ENCODE measurements around the gene FAM241A. TPM values are rescaled to one million over a fixed set of nuclear protein-coding genes. Genes with fewer than 3 reads are reported as not detected.
A peak's percentile ranks its signal among the peaks of the same experiment; 100 is the strongest.

FAM241A gene
- total RNA-seq, 6 donors from 2014 or later: 1.9 to 6.5 (median 4.2) TPM

DNA sequence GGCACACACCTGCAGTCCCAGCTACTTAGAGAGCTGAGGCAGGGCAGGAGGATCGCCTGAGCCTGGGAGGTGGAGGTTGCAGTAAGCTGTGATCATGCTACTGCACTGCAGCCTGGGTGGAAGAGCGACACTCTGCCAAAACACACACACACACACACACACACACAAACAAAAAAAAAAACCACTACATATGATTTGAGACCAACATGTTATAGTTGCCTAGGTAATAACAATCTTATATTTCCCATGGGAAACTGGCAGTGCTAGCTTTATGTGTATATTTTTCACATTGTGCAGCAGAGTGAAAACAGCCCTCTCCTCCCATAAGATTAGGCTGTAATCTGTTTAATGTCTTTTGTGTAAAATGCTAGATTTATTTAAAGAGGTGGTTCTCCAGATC is 3.1 kb upstream of the FAM241A start:
- DNase-seq (no peak), ATAC-seq (ENCODE audit: low FRiP score in 2 of 2) (no peak)
- H3K9me3 ChIP-seq: no peaks in the 10 kb centered on the region
- 97 to 100% methylated on average over 1 to 2 of the region's 2 CpGs for WGBS, 2 donors
- TF ChIP-seq EP300 (IDR thresholded peaks at IDR 0.05) (no peak), POLR2AphosphoS5 (IDR thresholded peaks at IDR 0.05) (no peak), POLR2A (IDR thresholded peaks at IDR 0.05) (no peak)
- TF ChIP-seq, protein P1, sequence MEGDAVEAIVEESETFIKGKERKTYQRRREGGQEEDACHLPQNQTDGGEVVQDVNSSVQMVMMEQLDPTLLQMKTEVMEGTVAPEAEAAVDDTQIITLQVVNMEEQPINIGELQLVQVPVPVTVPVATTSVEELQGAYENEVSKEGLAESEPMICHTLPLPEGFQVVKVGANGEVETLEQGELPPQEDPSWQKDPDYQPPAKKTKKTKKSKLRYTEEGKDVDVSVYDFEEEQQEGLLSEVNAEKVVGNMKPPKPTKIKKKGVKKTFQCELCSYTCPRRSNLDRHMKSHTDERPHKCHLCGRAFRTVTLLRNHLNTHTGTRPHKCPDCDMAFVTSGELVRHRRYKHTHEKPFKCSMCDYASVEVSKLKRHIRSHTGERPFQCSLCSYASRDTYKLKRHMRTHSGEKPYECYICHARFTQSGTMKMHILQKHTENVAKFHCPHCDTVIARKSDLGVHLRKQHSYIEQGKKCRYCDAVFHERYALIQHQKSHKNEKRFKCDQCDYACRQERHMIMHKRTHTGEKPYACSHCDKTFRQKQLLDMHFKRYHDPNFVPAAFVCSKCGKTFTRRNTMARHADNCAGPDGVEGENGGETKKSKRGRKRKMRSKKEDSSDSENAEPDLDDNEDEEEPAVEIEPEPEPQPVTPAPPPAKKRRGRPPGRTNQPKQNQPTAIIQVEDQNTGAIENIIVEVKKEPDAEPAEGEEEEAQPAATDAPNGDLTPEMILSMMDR (IDR thresholded peaks at IDR 0.05): no peak
- H3K27ac ChIP-seq: no peak overlapping the region
- H3K4me1 ChIP-seq: peaks cover 10 to 28% (median 19%) of the 10 kb centered on the region in 4 donors
- H3K36me3 ChIP-seq: no peaks in the 10 kb centered on the region
- no peak overlapping the region for H3K4me3 ChIP-seq
- H3K27me3 ChIP-seq: no peaks in the 10 kb centered on the region

GRCh38 chr4:112143781-112144180 is 1.5 kb upstream of the FAM241A start:
- H3K4me1 ChIP-seq: peaks cover 15 to 41% (median 25%) of the 10 kb centered on the region in 4 donors
- WGBS, 2 donors: 93 to 96% methylated on average over 3 of the region's 3 CpGs
- no peaks in the 10 kb centered on the region for H3K9me3 ChIP-seq
- no peak for DNase-seq
- TF ChIP-seq POLR2AphosphoS5 (IDR thresholded peaks at IDR 0.05): no peak
- ATAC-seq (ENCODE audit: low FRiP score in 2 of 2): no peak
- H3K27ac ChIP-seq: no peak overlapping the region
- no peaks in the 10 kb centered on the region for H3K36me3 ChIP-seq
- H3K4me3 ChIP-seq: no peak overlapping the region
- no peaks in the 10 kb centered on the region for H3K27me3 ChIP-seq

DNA sequence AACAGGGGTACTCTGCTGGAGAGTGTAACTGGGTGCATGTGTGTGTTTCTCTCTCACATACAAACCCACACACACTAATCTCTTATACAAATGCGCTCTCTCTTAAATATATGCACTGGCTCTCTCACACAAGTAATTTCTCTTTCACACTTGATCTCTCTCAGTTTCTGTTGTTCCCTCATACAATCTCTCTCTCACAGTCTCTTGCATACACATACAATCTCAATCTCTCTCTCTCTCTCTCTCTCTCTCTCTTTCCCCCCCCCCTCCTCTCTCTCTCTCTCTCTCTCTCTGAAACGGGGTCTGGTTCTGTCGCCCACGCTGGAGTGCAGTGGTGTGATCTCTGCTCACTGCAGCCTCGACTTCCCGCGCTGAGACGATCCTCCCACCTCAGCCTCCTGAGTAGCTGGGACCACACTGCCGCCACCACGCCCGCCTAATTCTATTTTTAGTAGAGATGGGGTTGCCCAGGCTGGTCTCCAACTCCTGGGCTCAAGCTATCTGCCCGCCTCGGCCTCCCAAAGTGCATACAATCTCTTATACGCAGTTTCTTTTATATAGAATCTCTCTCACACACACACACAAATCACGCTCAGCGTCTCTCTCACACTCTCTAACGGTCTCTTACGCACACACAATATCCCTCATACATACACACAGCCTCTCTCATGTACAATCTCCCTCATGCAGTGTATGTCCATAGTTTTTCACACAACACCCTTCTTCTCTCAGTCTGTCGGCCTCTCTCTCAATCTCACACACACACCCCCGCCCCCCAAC is 518 bp upstream of the FAM241A start:
- Histone ChIP-seq H3K27me3 (no peaks in the 10 kb centered on the region), H3K27ac (peak overlapping the region; percentile 88 to 91 (median 90)), H3K9me3 (no peaks in the 10 kb centered on the region), H3K36me3 (no peaks in the 10 kb centered on the region), H3K4me1 (peaks cover 15 to 41% (median 25%) of the 10 kb centered on the region in 4 donors), H3K4me3 (peak overlapping the region in 3 of 4 donors; percentile 75 to 92 (median 92))
- peak in 1 of 2 donors; percentile 34 for DNase-seq
- no peak for ATAC-seq (ENCODE audit: low FRiP score in 2 of 2)
- 58 to 63% methylated on average over 16 to 20 of the region's 20 CpGs for WGBS, 2 donors
- TF ChIP-seq POLR2A (IDR thresholded peaks at IDR 0.05): no peak
- TF ChIP-seq, protein P1 (IDR thresholded peaks at IDR 0.05): no peak
- TF ChIP-seq POLR2AphosphoS5 (IDR thresholded peaks at IDR 0.05): no peak
- TF ChIP-seq EP300 (IDR thresholded peaks at IDR 0.05): no peak

DNA sequence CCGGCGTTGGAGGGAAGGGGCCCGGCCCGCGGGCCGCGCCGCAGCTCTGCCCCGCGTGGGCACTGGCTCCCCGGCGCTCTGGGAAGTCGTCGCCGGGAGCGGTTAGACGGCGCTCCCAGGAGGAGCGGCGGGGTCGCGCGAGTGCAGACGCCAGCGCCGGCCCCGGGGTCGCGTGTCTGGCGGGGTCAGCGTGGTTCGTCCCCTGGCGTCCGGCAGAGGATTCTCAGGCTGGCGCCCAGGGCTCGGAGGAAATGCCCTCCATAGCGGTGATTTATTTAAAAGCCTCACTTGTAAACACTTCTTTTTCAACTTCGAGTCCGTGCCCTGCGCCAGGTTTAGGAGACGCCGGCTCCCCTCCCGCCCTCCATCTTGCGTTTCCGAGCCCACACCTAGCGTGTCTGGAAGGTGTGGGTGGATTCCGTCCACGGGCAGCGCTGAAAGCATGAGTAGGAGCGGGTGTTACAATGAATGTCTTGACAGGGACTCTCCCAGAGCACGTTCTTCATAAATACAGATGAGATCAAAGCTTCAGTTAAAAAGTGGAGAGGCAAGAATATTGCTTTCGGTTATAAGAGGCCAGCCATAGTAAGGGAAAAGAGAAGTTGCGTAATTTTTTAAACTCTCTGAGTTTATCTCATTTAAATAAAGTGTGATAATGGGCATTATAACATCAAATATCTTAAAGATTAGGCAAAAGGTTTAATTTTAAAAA is 692 bp downstream of the FAM241A start:
- no peaks in the 10 kb centered on the region for H3K9me3 ChIP-seq
- H3K27ac ChIP-seq: peak overlapping the region; percentile 88 to 91 (median 90)
- TF ChIP-seq EP300 (IDR thresholded peaks at IDR 0.05) (no peak), POLR2AphosphoS5 (IDR thresholded peaks at IDR 0.05) (peak in 1 of 2 donors; percentile 58), POLR2A (IDR thresholded peaks at IDR 0.05) (no peak)
- TF ChIP-seq, protein P1 (IDR thresholded peaks at IDR 0.05): peak in 4 of 6 experiments; percentile 22 to 62 (median 39)
- peak in 1 of 2 donors; percentile 51 for DNase-seq
- H3K27me3 ChIP-seq: no peaks in the 10 kb centered on the region
- H3K4me1 ChIP-seq: peaks cover 15 to 36% (median 23%) of the 10 kb centered on the region in 4 donors
- H3K36me3 ChIP-seq: no peaks in the 10 kb centered on the region
- 0 to 1% methylated on average over 35 to 46 of the region's 53 CpGs for WGBS, 2 donors
- ATAC-seq (ENCODE audit: low FRiP score in 2 of 2): peak; percentile 69 to 78
- peak overlapping the region; percentile 39 to 92 (median 84) for H3K4me3 ChIP-seq

- H3K4me3 ChIP-seq: peak overlapping the region; percentile 39 to 92 (median 84)
- DNase-seq (no peak), ATAC-seq (ENCODE audit: low FRiP score in 2 of 2) (no peak)
- peak overlapping the region; percentile 88 to 91 (median 90) for H3K27ac ChIP-seq
- no peaks in the 10 kb centered on the region for H3K27me3 ChIP-seq
- no peaks in the 10 kb centered on the region for H3K9me3 ChIP-seq
- TF ChIP-seq POLR2AphosphoS5 (IDR thresholded peaks at IDR 0.05) (no peak), EP300 (IDR thresholded peaks at IDR 0.05) (no peak), POLR2A (IDR thresholded peaks at IDR 0.05) (no peak)
- TF ChIP-seq, protein P1 (IDR thresholded peaks at IDR 0.05): no peak
- WGBS, 2 donors: 26 to 30% methylated on average over 2 of the region's 2 CpGs
- peaks cover 10 to 31% (median 18%) of the 10 kb centered on the region in 4 donors for H3K4me1 ChIP-seq
- H3K36me3 ChIP-seq: no peaks in the 10 kb centered on the region
Measured at GRCh38 chr4:112146502-112146813, 1.2 kb downstream of the FAM241A start.

All from upper lobe of left lung (tissue), 6 donors.